Measurements from ENCODE around the gene SLC15A1. TPM values are rescaled to one million over a fixed set of nuclear protein-coding genes. Genes with fewer than 3 reads are reported as not detected.

Gene SLC15A1
- total and polyA plus RNA-seq, 2 donors (not counting 1 experiment from before 2014, with no cell fraction given) = not detected

DNA sequence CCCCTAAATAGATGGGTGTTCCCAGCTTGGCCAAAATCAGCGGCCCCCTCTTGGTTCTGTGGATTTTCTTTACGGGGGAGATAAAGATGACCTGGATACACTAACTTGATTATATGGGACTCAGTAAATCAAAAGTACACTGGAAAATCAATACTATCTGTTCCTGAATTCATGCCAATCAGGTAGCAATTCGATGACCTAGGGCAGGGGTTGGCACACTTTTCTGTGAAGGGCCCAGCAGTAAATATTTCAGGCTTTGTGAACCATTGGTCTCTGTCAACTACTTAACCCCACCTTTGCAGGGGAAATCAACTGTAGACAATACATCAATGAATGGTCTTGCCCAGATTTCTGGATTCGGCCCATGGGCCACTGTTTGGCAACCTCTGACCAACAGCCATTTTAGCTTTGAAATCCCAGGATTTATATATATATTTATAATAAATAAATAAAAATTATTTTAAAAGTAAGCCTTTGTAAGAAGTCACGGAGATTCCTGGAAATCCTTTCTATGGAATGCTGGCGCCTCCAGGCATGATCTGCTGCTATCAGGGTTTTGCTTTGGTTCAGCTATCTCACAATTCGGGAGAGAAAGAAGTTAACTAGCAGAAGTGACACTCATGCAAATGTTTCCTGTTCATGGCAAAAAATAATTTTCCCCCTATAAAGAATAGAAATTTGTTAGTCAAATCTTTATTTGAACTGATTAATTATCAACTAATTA, 32.8 kb downstream of the SLC15A1 start:
- ATAC-seq (ENCODE audit: low read depth) (no peak), DNase-seq (no peak)
- CTCF ChIA-PET = no interaction called here
- Histone ChIP-seq H3K4me2 (replicated peaks; ENCODE audit: low read depth, low read length, poor library complexity, severe bottlenecking) (no peak overlapping the region), H3K27me3 (replicated peaks in 1 of 4; ENCODE audit: control extremely low read depth in 1 of 4, control insufficient read depth in 3 of 4, insufficient read depth in 4 of 4, low read length in 3 of 4) (no peaks in the 10 kb centered on the region), H3K27ac (ENCODE audit: low read length in 2 of 2) (no peak overlapping the region), H3K9ac (ENCODE audit: low read length) (no peak overlapping the region), H3K9me3 (ENCODE audit: control extremely low read depth in 1 of 3, control insufficient read depth in 2 of 3, insufficient read depth in 1 of 3, low read length in 2 of 3) (no peaks in the 10 kb centered on the region), H3K36me3 (replicated peaks in 1 of 2; ENCODE audit: control extremely low read depth in 1 of 2, control insufficient read depth in 1 of 2, extremely low read depth in 1 of 2, insufficient read depth in 2 of 2, low read length in 1 of 2) (no peaks in the 10 kb centered on the region), H3K4me1 (ENCODE audit: control insufficient read depth in 2 of 2, insufficient read depth in 2 of 2, low read length in 2 of 2) (no peaks in the 10 kb centered on the region), H3K79me2 (ENCODE audit: control insufficient read depth, insufficient read depth, low read length) (no peaks in the 10 kb centered on the region), H2AFZ (ENCODE audit: insufficient read depth, low read depth, low read length, poor library complexity, severe bottlenecking) (no peak overlapping the region), H3K4me3 (ENCODE audit: control extremely low read depth in 1 of 5, extremely low read depth in 1 of 5, insufficient read depth in 1 of 5, low read depth in 2 of 5, low read length in 4 of 5) (no peak overlapping the region), H4K20me1 (ENCODE audit: control insufficient read depth, insufficient read depth, low read length, poor library complexity, severe bottlenecking) (no peaks in the 10 kb centered on the region)
- Mint-ChIP-seq H3K4me3 (no peak overlapping the region), H3K9me3 (ENCODE audit: insufficient read depth) (no peaks in the 10 kb centered on the region), H3K27ac (no peak overlapping the region), H3K27me3 (peaks cover 6% of the 10 kb centered on the region), H3K4me1 (no peaks in the 10 kb centered on the region)
- WGBS (ENCODE audit: insufficient coverage) = 89% methylated on average over 3 of the region's 7 CpGs
- intact Hi-C loops (cut with micrococcal nuclease) = no loop called here
- POLR2A ChIA-PET = no interaction called here
- TF ChIP-seq, protein P1, sequence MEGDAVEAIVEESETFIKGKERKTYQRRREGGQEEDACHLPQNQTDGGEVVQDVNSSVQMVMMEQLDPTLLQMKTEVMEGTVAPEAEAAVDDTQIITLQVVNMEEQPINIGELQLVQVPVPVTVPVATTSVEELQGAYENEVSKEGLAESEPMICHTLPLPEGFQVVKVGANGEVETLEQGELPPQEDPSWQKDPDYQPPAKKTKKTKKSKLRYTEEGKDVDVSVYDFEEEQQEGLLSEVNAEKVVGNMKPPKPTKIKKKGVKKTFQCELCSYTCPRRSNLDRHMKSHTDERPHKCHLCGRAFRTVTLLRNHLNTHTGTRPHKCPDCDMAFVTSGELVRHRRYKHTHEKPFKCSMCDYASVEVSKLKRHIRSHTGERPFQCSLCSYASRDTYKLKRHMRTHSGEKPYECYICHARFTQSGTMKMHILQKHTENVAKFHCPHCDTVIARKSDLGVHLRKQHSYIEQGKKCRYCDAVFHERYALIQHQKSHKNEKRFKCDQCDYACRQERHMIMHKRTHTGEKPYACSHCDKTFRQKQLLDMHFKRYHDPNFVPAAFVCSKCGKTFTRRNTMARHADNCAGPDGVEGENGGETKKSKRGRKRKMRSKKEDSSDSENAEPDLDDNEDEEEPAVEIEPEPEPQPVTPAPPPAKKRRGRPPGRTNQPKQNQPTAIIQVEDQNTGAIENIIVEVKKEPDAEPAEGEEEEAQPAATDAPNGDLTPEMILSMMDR (IDR thresholded peaks at IDR 0.05) = no peak
- no peak for TF ChIP-seq EZH2 (IDR thresholded peaks at IDR 0.05; ENCODE audit: borderline replicate concordance, insufficient read depth, low read depth, low read length, poor library complexity, severe bottlenecking)

DNA sequence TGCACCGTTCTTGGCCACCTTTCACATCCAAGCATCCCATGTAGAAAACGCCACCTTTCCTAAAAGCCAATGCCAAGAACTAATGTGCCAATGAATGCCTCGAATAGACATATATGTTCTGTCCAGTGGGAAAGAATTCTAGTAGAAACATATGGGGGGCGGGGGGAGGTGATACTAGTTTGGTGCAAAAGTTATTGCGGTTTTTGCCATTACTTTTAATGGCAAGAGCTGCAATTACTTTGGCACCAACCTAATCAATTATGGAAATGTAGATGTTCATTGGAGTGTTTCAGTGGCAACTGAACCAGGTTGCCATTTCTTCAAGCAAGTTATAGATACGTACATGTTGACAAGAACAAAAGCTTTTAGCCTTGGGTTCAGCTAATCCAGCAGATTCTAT, 34.6 kb downstream of the SLC15A1 start:
- DNase-seq = no peak
- no peak overlapping the region for H3K4me3 ChIP-seq (ENCODE audit: control extremely low read depth in 1 of 5, extremely low read depth in 1 of 5, insufficient read depth in 1 of 5, low read depth in 2 of 5, low read length in 4 of 5)
- no peak overlapping the region for H3K27ac ChIP-seq (ENCODE audit: low read length in 2 of 2)
- ChIA-PET CTCF (no interaction called here), POLR2A (no interaction called here)
- H4K20me1 ChIP-seq (ENCODE audit: control insufficient read depth, insufficient read depth, low read length, poor library complexity, severe bottlenecking) = no peaks in the 10 kb centered on the region
- no CpG with 5 or more reads among the region's 6 CpGs for WGBS (ENCODE audit: insufficient coverage)
- Mint-ChIP-seq H3K4me1 (no peaks in the 10 kb centered on the region), H3K27ac (no peak overlapping the region), H3K27me3 (peaks cover 6% of the 10 kb centered on the region), H3K9me3 (ENCODE audit: insufficient read depth) (no peaks in the 10 kb centered on the region), H3K4me3 (no peak overlapping the region)
- H3K36me3 ChIP-seq (replicated peaks in 1 of 2; ENCODE audit: control extremely low read depth in 1 of 2, control insufficient read depth in 1 of 2, extremely low read depth in 1 of 2, insufficient read depth in 2 of 2, low read length in 1 of 2) = no peaks in the 10 kb centered on the region
- H3K9me3 ChIP-seq (ENCODE audit: control extremely low read depth in 1 of 3, control insufficient read depth in 2 of 3, insufficient read depth in 1 of 3, low read length in 2 of 3) = no peaks in the 10 kb centered on the region
- intact Hi-C loops (cut with micrococcal nuclease) = no loop called here
- no peaks in the 10 kb centered on the region for H3K27me3 ChIP-seq (replicated peaks in 1 of 4; ENCODE audit: control extremely low read depth in 1 of 4, control insufficient read depth in 3 of 4, insufficient read depth in 4 of 4, low read length in 3 of 4)
- TF ChIP-seq, protein P1 (IDR thresholded peaks at IDR 0.05) = no peak
- TF ChIP-seq EZH2 (IDR thresholded peaks at IDR 0.05; ENCODE audit: borderline replicate concordance, insufficient read depth, low read depth, low read length, poor library complexity, severe bottlenecking) = no peak
- H3K4me1 ChIP-seq (ENCODE audit: control insufficient read depth in 2 of 2, insufficient read depth in 2 of 2, low read length in 2 of 2) = no peaks in the 10 kb centered on the region
- no peak overlapping the region for H2AFZ ChIP-seq (ENCODE audit: insufficient read depth, low read depth, low read length, poor library complexity, severe bottlenecking)
- H3K79me2 ChIP-seq (ENCODE audit: control insufficient read depth, insufficient read depth, low read length) = no peaks in the 10 kb centered on the region
- no peak overlapping the region for H3K4me2 ChIP-seq (replicated peaks; ENCODE audit: low read depth, low read length, poor library complexity, severe bottlenecking)
- no peak for ATAC-seq (ENCODE audit: low read depth)
- H3K9ac ChIP-seq (ENCODE audit: low read length) = no peak overlapping the region

Measured in B cell (primary cell).